KOPT-K1 (cell line): ENCODE results near the gene TINAG.
"Not testable (repeated sequence)": the region's sequence is repeated elsewhere in the genome, so short reads cannot be mapped to it uniquely, and the experiment has no call there.

Experiments used
- H3K27ac ChIP-seq: fragments of 200-600 bp; sonication (generic); 2 replicates; pipeline ENCODE4 v1.5.1; 2016; ENCODE audit warnings: antibody characterized with exemption, mild to moderate bottlenecking, low read depth, low read length; ENCODE audit not compliant: poor library complexity, severe bottlenecking
- H3K36me3 ChIP-seq: fragments of 200-600 bp; sonication (generic); 2 replicates; pipeline ENCODE4 v1.5.1; 2017; ENCODE audit warnings: antibody characterized with exemption, mild to moderate bottlenecking, low read length, moderate library complexity; ENCODE audit not compliant: insufficient read depth
- H3K9me3 ChIP-seq: fragments of 200-600 bp; sonication (generic); 2 replicates; pipeline ENCODE4 v1.5.1; 2017; ENCODE audit warnings: antibody characterized with exemption, low read length, mild to moderate bottlenecking; ENCODE audit not compliant: insufficient read depth, poor library complexity, severe bottlenecking

TINAG gene

GRCh38 chr6:54291146-54291545, 17.1 kb upstream of the TINAG start:
- H3K27ac ChIP-seq = no peak overlapping the region
- H3K36me3 ChIP-seq = no peaks in the 10 kb centered on the region
- H3K9me3 ChIP-seq = no peaks in the 10 kb centered on the region

- no peak overlapping the region for H3K27ac ChIP-seq
- no peaks in the 10 kb centered on the region for H3K9me3 ChIP-seq
- H3K36me3 ChIP-seq = no peaks in the 10 kb centered on the region
These were observed 16.5 kb upstream of the TINAG start for GRCh38 chr6:54291738-54292137.

GRCh38 chr6:54294965-54295532, 13.2 kb upstream of the TINAG start:
- Histone ChIP-seq H3K27ac (no peak overlapping the region), H3K9me3 (no peaks in the 10 kb centered on the region), H3K36me3 (no peaks in the 10 kb centered on the region)

- no peaks in the 10 kb centered on the region for H3K36me3 ChIP-seq
- H3K27ac ChIP-seq = no peak overlapping the region
- no peaks in the 10 kb centered on the region for H3K9me3 ChIP-seq
These were observed 8.5 kb upstream of the TINAG start for GRCh38 chr6:54299542-54300269.

GRCh38 chr6:54301770-54302169, 6.5 kb upstream of the TINAG start:
- H3K36me3 ChIP-seq = no peaks in the 10 kb centered on the region
- no peak overlapping the region for H3K27ac ChIP-seq
- no peaks in the 10 kb centered on the region for H3K9me3 ChIP-seq

- Histone ChIP-seq H3K9me3 (no peaks in the 10 kb centered on the region), H3K36me3 (no peaks in the 10 kb centered on the region), H3K27ac (no peak overlapping the region)
These were observed 766 bp upstream of the TINAG start for GRCh38 chr6:54307439-54307910.

GRCh38 chr6:54308986-54309315, 710 bp downstream of the TINAG start:
- Histone ChIP-seq H3K27ac (no peak overlapping the region), H3K36me3 (no peaks in the 10 kb centered on the region), H3K9me3 (no peaks in the 10 kb centered on the region)

- Histone ChIP-seq H3K36me3 (no peaks in the 10 kb centered on the region), H3K9me3 (no peaks in the 10 kb centered on the region), H3K27ac (no peak overlapping the region)
These were observed 2.3 kb downstream of the TINAG start for GRCh38 chr6:54310377-54311152.

GRCh38 chr6:54315656-54316055, 7.4 kb downstream of the TINAG start:
- Histone ChIP-seq H3K27ac (no peak overlapping the region), H3K36me3 (no peaks in the 10 kb centered on the region), H3K9me3 (no peaks in the 10 kb centered on the region)

GRCh38 chr6:54320871-54321270, 12.6 kb downstream of the TINAG start:
- H3K9me3 ChIP-seq = no peaks in the 10 kb centered on the region
- no peaks in the 10 kb centered on the region for H3K36me3 ChIP-seq

GRCh38 chr6:54327631-54328030, 19.4 kb downstream of the TINAG start:
- Histone ChIP-seq H3K9me3 (no peaks in the 10 kb centered on the region), H3K36me3 (no peaks in the 10 kb centered on the region), H3K27ac (no peak overlapping the region)

More at GRCh38 chr6:54320871-54321270, 12.6 kb downstream of the TINAG start:
- no peak overlapping the region for H3K27ac ChIP-seq

- H3K9me3 ChIP-seq, H3K36me3 ChIP-seq, H3K27ac ChIP-seq: not testable (repeated sequence)
These were observed 23.3 kb downstream of the TINAG start for GRCh38 chr6:54331571-54331970.

- no peaks in the 10 kb centered on the region for H3K9me3 ChIP-seq
- no peaks in the 10 kb centered on the region for H3K36me3 ChIP-seq
- no peak overlapping the region for H3K27ac ChIP-seq
These were observed 27.6 kb downstream of the TINAG start for GRCh38 chr6:54335871-54336270.

- H3K27ac ChIP-seq = no peak overlapping the region
- no peaks in the 10 kb centered on the region for H3K36me3 ChIP-seq
- no peaks in the 10 kb centered on the region for H3K9me3 ChIP-seq
These were observed 45.7 kb downstream of the TINAG start for GRCh38 chr6:54353975-54354374.

- Histone ChIP-seq H3K36me3 (no peaks in the 10 kb centered on the region), H3K9me3 (no peaks in the 10 kb centered on the region), H3K27ac (no peak overlapping the region)
These were observed 46.4 kb downstream of the TINAG start for GRCh38 chr6:54354608-54355007.
